AG08396 (cell line): ENCODE results near the gene PDE3B.

Source experiments
- DNase-seq: peaks from one replicate; pipeline ENCODE4 v3.0.0; 2012; ENCODE audit warnings: low spot score, mixed read lengths

PDE3B gene

DNA sequence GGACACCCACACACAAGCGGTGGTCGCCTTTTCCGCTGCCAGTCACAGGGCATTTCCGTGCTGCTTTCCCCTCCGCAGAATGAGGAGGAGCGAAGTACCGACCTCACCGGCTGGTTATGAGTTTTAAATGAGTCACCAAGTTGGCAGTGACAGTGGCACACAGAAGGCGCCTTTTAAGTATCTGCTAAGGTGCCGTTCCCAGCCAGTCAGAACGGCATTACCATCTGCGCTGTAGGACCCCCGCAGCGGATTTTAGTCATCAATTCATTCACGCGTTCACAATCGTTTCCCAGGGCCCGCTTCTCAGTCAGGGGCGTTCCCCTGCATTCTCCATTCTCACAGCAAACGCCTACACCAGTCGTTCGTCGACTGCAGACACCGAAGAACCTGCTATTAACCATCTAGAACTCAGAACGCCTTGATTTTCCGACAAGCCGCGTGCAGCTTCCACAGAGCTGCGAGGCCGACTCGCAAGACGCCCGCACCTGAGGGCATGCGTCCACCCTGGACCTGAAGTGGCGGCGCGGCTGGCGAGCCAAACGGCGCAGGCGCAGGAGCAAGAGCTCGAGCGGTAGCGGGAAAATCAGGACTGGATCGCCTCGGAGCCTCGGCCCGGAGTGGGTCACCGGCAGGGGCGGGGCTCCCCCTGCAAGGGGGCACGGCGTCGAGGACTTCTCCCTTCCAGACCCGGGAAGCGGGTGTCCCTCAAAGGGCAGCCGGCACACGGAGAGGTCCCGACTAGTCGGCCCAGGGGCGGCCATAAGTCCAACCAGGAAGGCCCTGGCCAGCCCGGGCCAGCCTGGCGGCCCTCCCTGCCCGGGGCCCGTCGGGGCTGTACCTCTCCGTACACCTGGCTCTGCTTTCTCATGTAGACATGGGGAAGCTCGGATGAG lies 247.8 kb downstream of the PDE3B start:
- DNase-seq: peak; percentile 92

DNA sequence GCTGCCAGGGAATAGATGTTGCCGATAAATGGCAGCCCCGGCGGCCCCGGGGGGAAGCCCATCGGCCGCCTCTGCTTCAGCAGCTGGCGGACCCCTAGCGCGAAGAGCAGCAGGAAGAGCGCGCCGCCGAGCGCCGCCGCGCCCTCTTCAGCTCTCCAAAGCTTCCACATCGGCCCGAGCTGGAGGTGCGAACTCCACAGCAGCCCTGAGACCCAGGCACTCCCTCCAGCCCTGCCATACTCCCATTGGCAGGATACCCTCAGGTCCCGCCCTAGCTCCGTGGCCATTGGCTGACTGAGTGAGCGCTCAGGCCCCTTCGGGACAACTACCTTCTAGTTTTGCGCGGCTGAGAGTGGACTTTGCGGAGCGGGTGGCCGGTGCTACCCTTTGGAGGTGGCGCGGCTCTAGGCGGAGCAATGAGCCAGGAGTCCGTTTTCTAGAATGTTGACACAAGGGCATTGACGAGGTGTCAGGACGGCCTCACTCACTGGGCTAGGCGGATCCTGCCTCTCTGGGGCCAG lies 248.5 kb downstream of the PDE3B start, which contains the start of gene CYP2R1:
Gene CYP2R1, minus strand, starts transcription at position 196 of the 521 bp plus-strand sequence. Its CDS starts 26 bp downstream, at position 170.
- peak; percentile 98 for DNase-seq

DNA sequence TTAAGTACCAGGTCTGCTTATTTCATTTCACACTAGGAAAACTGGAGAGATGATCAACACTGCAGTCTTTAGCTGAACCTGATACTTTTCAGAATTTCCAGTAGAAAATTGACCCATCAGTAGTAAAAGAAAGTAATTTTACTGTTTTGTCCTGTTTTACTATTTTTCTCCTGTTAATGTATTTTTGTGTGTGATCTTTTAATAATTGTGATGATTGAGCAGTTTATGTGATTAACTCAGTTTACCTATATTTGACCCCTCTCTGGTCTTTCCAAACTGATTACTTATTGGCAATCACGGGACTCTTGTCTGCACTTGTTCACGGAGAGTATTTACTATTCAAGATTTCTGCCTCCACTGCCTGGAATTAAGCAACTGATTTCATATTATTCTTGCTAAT lies 249.0 kb downstream of the PDE3B start:
- DNase-seq: no peak

DNA sequence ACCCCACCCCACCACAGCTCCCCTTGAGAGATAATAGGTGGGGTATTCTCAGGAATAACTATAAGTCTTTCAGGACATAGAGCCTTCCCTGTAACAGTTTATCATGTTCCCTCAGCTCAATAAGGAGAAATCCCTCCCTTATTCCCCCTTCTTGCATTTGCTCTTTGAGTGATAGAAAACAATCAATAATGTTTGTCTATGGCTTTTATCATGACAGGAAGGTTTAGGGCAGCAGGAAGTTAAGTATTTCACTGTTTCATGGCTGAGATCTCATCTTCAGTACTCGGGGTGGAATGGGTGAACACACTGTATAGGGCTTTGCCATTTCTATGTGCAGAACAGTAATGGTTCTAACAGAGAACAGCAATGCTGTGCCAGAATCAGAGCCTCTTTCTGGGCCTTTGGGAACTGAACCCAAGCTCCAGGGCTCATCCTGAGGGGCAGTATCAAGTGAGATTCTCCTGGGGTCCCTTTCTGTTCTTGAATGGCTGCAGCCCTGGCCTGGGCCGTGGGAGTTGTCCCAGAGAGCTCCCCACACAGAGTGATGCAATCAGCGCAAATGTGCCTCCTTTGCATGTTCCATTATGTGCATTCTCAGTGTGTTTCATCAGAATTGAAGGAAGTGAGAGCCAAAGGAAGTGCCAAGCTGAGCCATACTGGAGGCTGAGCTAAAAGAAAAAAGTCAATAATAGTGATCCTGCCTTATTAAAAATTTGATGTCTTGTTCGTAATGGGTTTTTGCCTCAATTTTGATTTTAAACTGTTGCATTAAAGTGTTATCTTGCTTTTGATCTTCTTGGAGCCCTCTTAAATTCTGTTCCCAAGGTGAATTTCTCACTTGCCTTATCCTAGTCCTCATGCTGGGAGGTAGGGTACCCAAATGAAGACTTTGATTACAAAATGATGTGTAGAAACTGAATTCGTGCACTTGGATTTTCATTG lies 251.3 kb downstream of the PDE3B start:
- DNase-seq: no peak

DNA sequence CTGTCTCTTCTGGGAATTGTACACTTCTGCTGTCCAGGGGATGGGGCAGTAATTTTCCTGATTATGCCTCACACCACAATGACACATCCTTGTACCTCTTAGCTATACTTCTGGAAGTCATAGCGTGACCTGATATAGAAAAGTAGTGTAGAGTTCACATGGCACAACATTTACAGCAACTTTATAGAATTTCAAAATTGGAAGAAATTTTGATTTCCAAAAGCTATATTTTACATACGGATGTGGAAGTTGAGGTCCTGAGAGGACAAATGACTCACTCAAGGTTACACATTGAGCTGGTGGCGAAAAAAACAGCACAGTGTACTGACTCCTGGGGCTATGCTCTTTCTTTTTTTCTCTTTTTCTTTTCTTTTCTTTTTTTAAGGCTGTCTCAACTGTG lies 254.8 kb downstream of the PDE3B start:
- DNase-seq: no peak

DNA sequence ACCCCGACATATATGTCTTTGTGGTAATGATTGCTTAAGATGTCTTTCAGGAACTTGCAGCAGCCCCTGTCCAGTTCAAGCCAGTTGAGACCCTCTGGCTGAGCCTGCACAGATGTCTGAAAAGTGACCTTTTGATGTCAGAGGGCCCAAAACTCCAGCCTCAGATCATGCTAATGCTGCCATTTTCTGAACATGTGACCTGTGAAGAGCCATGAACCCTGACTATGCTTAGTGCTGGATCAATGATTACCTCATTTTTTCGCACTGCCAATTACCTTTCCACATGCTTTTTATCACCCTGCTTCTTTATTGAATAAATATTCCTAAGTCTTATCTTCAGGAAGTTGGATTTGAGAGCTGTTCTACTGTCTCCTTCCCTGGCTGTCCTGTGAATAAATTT lies 255.3 kb downstream of the PDE3B start:
- DNase-seq: no peak

DNA sequence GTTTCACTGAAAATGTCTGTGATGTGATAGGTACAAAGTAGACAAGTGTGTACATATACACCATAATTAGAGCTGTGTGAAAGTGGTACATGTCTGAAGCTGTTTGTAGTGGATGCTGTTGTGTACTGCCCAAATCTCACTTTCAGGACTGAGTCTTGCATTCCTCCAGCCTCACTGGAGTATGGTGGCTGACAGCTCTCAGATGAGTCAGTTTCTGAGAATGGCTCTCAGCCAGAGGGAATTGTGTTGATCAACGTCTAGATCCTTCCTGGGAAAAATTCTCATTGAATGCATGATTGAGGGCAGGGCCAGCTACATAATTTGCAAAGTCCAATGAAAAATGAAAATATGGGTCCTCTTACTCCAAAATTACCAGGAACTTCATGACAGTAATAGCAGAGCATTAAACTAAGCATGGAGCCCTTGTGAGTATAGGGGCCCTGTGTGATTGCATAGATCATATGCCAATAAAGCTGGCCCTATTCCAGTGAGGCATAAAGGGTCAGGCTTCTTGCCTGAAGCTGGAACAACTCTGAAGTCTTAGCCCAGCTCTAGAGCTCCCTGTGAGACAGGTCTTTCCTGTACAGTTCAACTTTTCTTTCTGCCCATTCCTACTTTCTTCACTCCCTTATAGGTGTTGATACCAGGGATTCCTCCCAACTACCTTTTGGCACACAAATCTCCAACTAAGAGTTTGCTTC lies 259.2 kb downstream of the PDE3B start:
- peak; percentile 68 for DNase-seq

DNA sequence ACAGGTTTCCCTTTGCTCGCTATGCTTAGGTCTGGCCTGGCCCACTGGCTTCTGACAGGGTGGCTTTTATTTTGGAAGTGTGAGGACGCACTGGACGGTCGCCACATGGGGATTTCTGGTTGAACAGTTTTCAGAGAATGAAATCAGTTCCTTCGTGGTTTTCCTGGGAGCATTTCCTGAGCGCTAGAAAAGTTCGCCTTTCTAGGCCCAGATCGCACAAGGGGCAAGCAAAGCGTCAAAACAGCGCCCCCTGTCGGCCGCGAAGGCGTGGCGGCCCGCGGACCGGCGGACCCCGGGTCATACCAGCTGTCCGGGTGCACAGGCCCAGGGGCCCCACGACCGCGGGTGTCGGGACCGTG lies 261.1 kb downstream of the PDE3B start:
- DNase-seq: peak; percentile 73

DNA sequence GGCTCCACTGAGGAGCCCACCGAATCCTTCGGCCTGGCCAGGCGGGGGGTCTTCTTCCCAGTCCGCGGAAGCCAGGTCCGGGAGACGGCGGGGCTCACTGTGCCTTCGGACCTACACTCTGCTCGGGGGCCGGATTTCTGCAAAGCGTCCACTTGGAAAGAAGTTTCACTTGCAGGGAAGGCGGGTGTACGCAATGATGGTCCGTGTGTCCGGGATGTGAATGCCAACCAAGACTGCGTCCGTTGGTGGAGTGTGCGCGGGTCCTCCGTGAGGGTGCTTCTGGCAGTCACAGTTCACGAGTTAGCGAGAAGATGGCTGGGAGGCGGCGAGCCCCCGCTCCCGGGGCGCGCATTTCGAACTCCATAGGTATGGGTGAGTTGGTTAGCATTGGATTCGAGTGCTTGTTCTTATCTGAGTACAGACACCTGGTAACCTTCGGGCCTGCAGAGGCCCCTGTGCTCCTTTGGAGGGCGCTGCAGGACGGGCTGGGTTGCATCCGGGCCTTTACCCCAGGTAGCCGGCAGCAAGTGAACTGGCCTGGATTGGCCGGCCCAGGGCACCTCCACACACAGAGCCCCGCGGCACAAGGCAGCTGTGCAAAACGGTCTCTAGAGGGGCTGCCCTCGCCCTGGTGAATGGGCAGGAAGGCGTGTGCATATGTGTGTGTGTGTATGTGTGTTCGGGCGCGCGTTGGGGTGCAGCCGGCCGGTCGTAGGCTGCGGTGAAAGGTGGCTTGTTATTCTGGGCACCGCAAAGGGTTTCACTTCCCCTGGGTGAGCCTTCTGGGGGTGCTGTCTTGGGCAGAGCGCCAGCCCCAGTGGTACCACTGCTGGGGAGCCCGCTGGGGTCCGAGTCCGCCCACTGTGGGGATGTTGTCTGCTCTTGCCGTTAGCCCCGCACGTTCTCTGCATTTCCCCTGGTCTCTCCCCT lies 261.8 kb downstream of the PDE3B start:
- peak; percentile 43 for DNase-seq

DNA sequence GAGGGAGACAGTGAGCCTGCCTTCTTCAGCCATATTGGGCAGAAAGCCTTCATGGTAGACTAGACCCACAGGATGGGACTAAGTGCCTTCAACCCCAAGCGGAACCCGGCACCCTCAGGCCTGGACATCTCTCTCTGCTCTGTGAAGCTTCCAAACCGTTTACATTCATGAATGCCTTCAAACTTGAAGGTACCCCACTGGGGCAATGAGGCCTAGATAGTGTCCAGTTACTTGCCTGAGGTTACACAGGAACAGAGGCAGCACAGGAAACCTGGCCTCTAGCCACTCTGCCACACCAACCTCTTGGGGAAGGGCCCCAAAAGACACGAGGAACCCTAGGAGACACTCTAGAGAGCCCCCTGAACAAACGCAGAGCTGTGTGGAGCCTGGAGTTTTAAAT lies 263.0 kb downstream of the PDE3B start:
- DNase-seq: no peak

DNA sequence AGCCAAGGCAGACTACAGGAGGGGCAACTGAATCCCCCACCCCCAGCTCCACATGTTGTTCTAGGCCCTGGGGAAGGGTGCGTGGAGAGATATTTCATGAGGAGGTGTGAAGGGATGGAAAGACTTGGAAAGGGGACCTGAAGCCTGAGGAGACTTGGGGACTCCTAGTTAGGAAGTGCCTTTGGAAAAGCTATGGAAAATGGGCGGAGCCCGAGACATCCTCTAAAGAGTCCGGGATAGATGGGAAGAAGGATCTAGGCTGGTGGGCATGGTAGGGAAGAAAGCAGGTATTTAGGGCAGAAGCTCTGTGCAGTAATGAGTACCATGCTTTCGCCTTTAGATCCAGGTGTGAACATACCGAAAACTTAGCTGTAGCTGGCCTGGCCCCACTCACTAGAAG lies 263.4 kb downstream of the PDE3B start:
- DNase-seq: no peak

DNA sequence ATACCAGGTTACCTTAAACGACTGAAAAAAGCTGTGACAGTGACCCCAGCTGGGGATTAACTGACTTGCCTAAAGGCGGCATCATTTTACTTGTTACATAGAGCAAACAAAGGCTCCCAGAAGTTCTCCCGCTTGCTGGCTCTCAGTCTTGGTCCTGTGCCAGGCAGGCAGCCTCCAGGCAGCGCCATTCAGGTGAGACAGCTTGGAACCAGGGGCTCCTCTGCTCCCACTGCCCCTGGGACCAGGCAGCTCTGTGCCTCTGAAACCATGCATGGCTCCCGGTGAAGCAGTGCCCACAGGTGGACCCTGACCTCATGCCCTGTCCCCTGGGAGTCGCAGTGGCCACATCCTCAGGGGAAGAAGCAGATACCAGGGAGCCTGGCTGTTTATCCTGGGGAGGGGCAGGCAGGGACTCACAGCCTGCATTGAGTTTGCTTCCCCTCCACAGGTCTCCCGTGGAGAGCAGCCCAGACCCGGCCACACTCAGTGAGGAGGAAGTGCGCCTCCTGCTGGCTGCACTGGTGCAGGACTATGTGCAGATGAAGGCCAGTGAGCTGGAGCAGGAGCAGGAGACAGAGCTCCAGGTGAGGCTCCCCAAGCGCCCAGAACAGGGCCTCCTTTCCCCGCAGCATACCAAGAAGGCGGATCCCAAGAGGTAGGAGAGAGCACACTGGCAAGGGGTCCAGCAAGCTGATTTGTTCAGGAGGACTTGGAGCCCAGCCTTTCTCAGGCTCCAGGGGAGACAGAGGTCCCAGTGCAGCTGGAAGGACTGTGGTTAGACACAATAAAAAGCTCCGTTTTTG lies 264.0 kb downstream of the PDE3B start:
- no peak for DNase-seq

DNA sequence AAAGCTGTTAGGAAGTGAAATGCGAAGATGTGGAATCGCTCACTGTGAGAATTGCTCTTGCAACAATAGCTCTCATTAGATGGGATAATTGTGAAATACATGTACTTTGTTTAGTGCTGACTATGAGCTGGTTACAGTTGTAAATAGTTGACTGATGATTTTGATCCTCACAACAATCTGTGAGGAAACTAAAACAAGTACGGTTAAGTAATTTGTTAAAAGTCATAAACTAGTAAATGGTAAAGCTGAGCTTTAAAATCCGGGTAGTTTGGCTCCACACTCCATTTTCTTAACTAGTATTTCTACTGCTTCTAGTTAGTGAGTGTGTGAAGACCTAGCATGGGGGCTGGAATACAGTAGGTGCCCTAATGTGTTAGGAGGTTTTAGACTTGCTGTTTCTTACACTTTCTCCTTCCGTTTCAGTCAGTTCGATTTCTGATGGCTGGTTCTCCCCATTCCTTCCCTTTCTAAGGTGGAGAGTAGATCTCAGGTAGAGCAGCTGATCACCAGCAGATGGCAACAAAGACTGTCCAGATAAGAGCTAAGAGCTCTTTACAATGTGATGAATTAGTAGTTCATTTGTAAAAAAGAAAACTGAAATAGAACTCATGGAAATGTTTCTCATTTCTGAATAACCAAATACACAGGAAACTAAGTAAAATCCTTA lies 264.7 kb downstream of the PDE3B start:
- DNase-seq: peak; percentile 47

DNA sequence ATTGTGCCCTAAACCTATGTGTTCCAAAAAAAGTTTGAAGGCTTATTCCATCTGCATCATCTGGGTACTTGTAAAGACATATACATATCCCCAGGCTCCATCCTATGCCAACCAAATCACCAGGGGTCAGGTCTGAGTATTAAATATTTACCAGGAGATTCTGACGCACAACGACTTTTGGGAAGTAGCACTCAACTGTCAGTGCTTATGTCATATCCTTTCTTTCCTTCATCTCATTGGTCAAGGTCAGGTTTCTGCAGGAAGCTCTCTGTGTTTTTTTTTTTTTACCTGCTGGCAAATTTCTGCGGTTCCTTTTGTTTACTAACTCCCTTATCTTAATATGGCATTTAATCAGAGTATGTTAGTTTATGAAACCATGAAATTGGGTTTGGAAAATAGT lies 270.9 kb downstream of the PDE3B start:
- no peak for DNase-seq

DNA sequence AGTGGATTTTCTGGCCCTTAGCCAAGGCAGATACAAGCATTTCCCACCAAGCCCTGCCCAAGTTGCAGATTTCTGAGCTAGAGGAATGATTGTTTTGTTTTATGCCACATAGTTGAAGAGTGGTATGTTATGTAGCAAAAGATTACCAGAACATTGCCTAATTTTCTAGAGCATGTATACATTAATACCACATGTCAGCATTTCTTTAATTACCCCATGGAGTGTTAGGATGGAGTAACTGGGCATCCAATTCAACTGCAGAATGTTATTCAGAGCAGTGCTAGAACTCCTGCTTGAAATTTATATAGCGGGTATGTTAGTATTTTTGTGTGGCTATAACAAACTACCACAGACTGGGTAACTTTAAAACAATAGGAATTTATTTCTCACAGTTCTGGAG lies 272.8 kb downstream of the PDE3B start:
- no peak for DNase-seq
